Activated naive CD4-positive, alpha-beta T cell treated with anti-CD3 and anti-CD28 coated beads, Interleukin-2, amount 10 ng/mL, durations not matched to agents 7 days and 5 days (primary cell): ENCODE measurements around the gene RXRA.

Experiments
- CTCF ChIA-PET: fragments of 350-600 bp; sonication (Branson Sonifier 250); formaldehyde crosslinking; loops from one replicate; lab custom pipeline; 2021; ENCODE audit warnings: antibody characterized with exemption; lab: Charles Lee
- DNase-seq: peaks from one replicate; pipeline ENCODE4 v3.0.0-alpha.2; 2020
- H3K27ac Mint-ChIP-seq: one replicate; pipeline ENCODE4 v1.8.0; 2021; ENCODE audit warnings: mild to moderate bottlenecking, moderate library complexity, mixed read lengths
- H3K27me3 Mint-ChIP-seq: one replicate; pipeline ENCODE4 v1.8.0; 2021; ENCODE audit warnings: mild to moderate bottlenecking, mixed read lengths
- H3K36me3 Mint-ChIP-seq: one replicate; pipeline ENCODE4 v1.8.0; 2021; ENCODE audit warnings: mixed read lengths
- H3K4me1 Mint-ChIP-seq: one replicate; pipeline ENCODE4 v1.8.0; 2021; ENCODE audit warnings: mixed read lengths
- H3K4me3 Mint-ChIP-seq: one replicate; pipeline ENCODE4 v1.8.0; 2021; ENCODE audit warnings: mild to moderate bottlenecking, moderate library complexity, mixed read lengths
- H3K9me3 Mint-ChIP-seq: one replicate; pipeline ENCODE4 v1.8.0; 2021; ENCODE audit warnings: mixed read lengths

The RXRA gene

GRCh38 chr9:134341306-134341705 is 15.1 kb downstream of the RXRA start:
- Mint-ChIP-seq H3K9me3 (no peaks in the 10 kb centered on the region), H3K4me3 (no peak overlapping the region), H3K36me3 (no peaks in the 10 kb centered on the region), H3K27ac (no peak overlapping the region), H3K4me1 (peaks cover 12% of the 10 kb centered on the region), H3K27me3 (peaks cover 8% of the 10 kb centered on the region)
- CTCF ChIA-PET, result no interaction called here
- DNase-seq, result no peak

GRCh38 chr9:134341929-134342745 is 15.9 kb downstream of the RXRA start:
- peaks cover 12% of the 10 kb centered on the region for H3K4me1 Mint-ChIP-seq
- no peak overlapping the region for H3K4me3 Mint-ChIP-seq
- no peak for DNase-seq
- H3K36me3 Mint-ChIP-seq, result no peaks in the 10 kb centered on the region
- H3K27ac Mint-ChIP-seq, result peak overlapping the region; percentile 24
- CTCF ChIA-PET, result no interaction called here
- H3K9me3 Mint-ChIP-seq, result no peaks in the 10 kb centered on the region
- peaks cover 8% of the 10 kb centered on the region for H3K27me3 Mint-ChIP-seq

- DNase-seq, result no peak
- Mint-ChIP-seq H3K27me3 (peaks cover 8% of the 10 kb centered on the region), H3K27ac (no peak overlapping the region), H3K36me3 (no peaks in the 10 kb centered on the region), H3K4me1 (peaks cover 12% of the 10 kb centered on the region), H3K4me3 (no peak overlapping the region), H3K9me3 (no peaks in the 10 kb centered on the region)
- CTCF ChIA-PET, result no interaction called here
Measured at GRCh38 chr9:134342746-134343115, 16.5 kb downstream of the RXRA start.

- Mint-ChIP-seq H3K27ac (no peak overlapping the region), H3K4me1 (peaks cover 12% of the 10 kb centered on the region), H3K4me3 (no peak overlapping the region), H3K9me3 (no peaks in the 10 kb centered on the region), H3K27me3 (peaks cover 11% of the 10 kb centered on the region), H3K36me3 (no peaks in the 10 kb centered on the region)
- CTCF ChIA-PET, result no interaction called here
- no peak for DNase-seq
Measured at GRCh38 chr9:134343637-134344036, 17.4 kb downstream of the RXRA start.

- peak; percentile 47 for DNase-seq
- H3K9me3 Mint-ChIP-seq, result no peaks in the 10 kb centered on the region
- no peak overlapping the region for H3K4me3 Mint-ChIP-seq
- CTCF ChIA-PET, result no interaction called here
- no peaks in the 10 kb centered on the region for H3K36me3 Mint-ChIP-seq
- no peak overlapping the region for H3K27ac Mint-ChIP-seq
- H3K4me1 Mint-ChIP-seq, result peaks cover 12% of the 10 kb centered on the region
- H3K27me3 Mint-ChIP-seq, result peaks cover 11% of the 10 kb centered on the region
Measured at GRCh38 chr9:134344068-134344799, 18.0 kb downstream of the RXRA start.

- no peaks in the 10 kb centered on the region for H3K9me3 Mint-ChIP-seq
- no peak for DNase-seq
- H3K27me3 Mint-ChIP-seq, result peaks cover 11% of the 10 kb centered on the region
- H3K4me1 Mint-ChIP-seq, result peaks cover 12% of the 10 kb centered on the region
- no peak overlapping the region for H3K4me3 Mint-ChIP-seq
- H3K27ac Mint-ChIP-seq, result no peak overlapping the region
- no peaks in the 10 kb centered on the region for H3K36me3 Mint-ChIP-seq
- CTCF ChIA-PET, result no interaction called here
Measured at GRCh38 chr9:134344800-134345310, 18.6 kb downstream of the RXRA start.

- CTCF ChIA-PET, result no interaction called here
- no peak overlapping the region for H3K4me3 Mint-ChIP-seq
- H3K27me3 Mint-ChIP-seq, result peaks cover 11% of the 10 kb centered on the region
Measured at GRCh38 chr9:134345737-134346136, 19.5 kb downstream of the RXRA start.

GRCh38 chr9:134346151-134346550 is 19.9 kb downstream of the RXRA start:
- H3K27ac Mint-ChIP-seq, result no peak overlapping the region
- H3K9me3 Mint-ChIP-seq, result no peaks in the 10 kb centered on the region
- no peaks in the 10 kb centered on the region for H3K36me3 Mint-ChIP-seq
- no peak overlapping the region for H3K4me3 Mint-ChIP-seq
- peaks cover 11% of the 10 kb centered on the region for H3K27me3 Mint-ChIP-seq
- peaks cover 12% of the 10 kb centered on the region for H3K4me1 Mint-ChIP-seq
- no peak for DNase-seq
- CTCF ChIA-PET, result no interaction called here

More at GRCh38 chr9:134345737-134346136, 19.5 kb downstream of the RXRA start:
- no peak for DNase-seq
- no peak overlapping the region for H3K27ac Mint-ChIP-seq
- H3K9me3 Mint-ChIP-seq, result no peaks in the 10 kb centered on the region
- H3K36me3 Mint-ChIP-seq, result no peaks in the 10 kb centered on the region
- peaks cover 12% of the 10 kb centered on the region for H3K4me1 Mint-ChIP-seq

GRCh38 chr9:134346840-134347583 is 20.8 kb downstream of the RXRA start:
- CTCF ChIA-PET, result no interaction called here
- H3K27ac Mint-ChIP-seq, result no peak overlapping the region
- H3K27me3 Mint-ChIP-seq, result peaks cover 9% of the 10 kb centered on the region
- no peak for DNase-seq
- peaks cover 12% of the 10 kb centered on the region for H3K4me1 Mint-ChIP-seq
- no peaks in the 10 kb centered on the region for H3K9me3 Mint-ChIP-seq
- H3K4me3 Mint-ChIP-seq, result no peak overlapping the region
- no peaks in the 10 kb centered on the region for H3K36me3 Mint-ChIP-seq

- Mint-ChIP-seq H3K9me3 (no peaks in the 10 kb centered on the region), H3K27me3 (peaks cover 6% of the 10 kb centered on the region), H3K27ac (no peak overlapping the region), H3K36me3 (no peaks in the 10 kb centered on the region), H3K4me3 (no peak overlapping the region), H3K4me1 (peaks cover 12% of the 10 kb centered on the region)
- CTCF ChIA-PET, result no interaction called here
- no peak for DNase-seq
Measured at GRCh38 chr9:134347996-134348395, 21.7 kb downstream of the RXRA start.

- peaks cover 9% of the 10 kb centered on the region for H3K4me1 Mint-ChIP-seq
- H3K27ac Mint-ChIP-seq, result no peak overlapping the region
- H3K9me3 Mint-ChIP-seq, result no peaks in the 10 kb centered on the region
- no peaks in the 10 kb centered on the region for H3K36me3 Mint-ChIP-seq
- H3K4me3 Mint-ChIP-seq, result no peak overlapping the region
- peaks cover 6% of the 10 kb centered on the region for H3K27me3 Mint-ChIP-seq
- DNase-seq, result no peak
- CTCF ChIA-PET, result no interaction called here
Measured at GRCh38 chr9:134348404-134349155, 22.3 kb downstream of the RXRA start.

GRCh38 chr9:134349936-134350335 is 23.7 kb downstream of the RXRA start:
- H3K4me3 Mint-ChIP-seq, result no peak overlapping the region
- H3K4me1 Mint-ChIP-seq, result no peaks in the 10 kb centered on the region
- no peak overlapping the region for H3K27ac Mint-ChIP-seq
- CTCF ChIA-PET, result interaction anchor here (1.4 kb wide), 1 partner anchor 13 kb away, joined by 4 read pairs; no protein-coding TSS in a partner anchor
- DNase-seq, result no peak
- no peaks in the 10 kb centered on the region for H3K9me3 Mint-ChIP-seq
- H3K27me3 Mint-ChIP-seq, result peaks cover 6% of the 10 kb centered on the region
- no peaks in the 10 kb centered on the region for H3K36me3 Mint-ChIP-seq

- Mint-ChIP-seq H3K4me1 (no peaks in the 10 kb centered on the region), H3K27ac (no peak overlapping the region), H3K27me3 (peaks cover 6% of the 10 kb centered on the region), H3K4me3 (no peak overlapping the region), H3K9me3 (no peaks in the 10 kb centered on the region), H3K36me3 (no peaks in the 10 kb centered on the region)
- CTCF ChIA-PET, result interaction anchor here (1.4 kb wide), 1 partner anchor 12 kb away, joined by 4 read pairs; no protein-coding TSS in a partner anchor
- no peak for DNase-seq
Measured at GRCh38 chr9:134350416-134350994, 24.2 kb downstream of the RXRA start.
